GM10847 (cell line): ENCODE results near the gene SCP2.

Source experiments
- POLR2A ChIP-seq: IDR thresholded peaks from 2 replicates; pipeline ENCODE4 v1.6.1; 2011; ENCODE audit not compliant: insufficient read length; ENCODE audit errors: extremely low read depth

The SCP2 gene

DNA sequence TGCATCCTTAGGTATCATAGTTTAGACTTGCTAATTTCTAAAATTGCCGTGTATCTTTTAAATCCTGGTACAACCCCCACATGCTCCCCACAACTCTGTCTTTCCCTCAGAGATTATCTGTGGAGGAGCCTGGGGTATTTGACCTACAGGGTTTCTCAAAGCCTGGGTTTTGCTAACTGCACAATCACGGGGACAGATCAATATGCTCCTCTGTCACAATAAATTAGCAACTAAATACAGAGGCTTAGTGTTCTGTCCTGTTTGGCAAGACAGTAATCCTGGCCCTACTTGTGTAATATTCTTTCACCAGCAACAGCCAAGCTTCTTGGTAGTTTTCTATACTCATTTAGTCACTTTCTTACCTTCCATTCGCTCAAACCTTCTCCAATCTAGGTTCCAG lies 14.1 kb upstream of the SCP2 start:
- no peak for TF ChIP-seq POLR2A

DNA sequence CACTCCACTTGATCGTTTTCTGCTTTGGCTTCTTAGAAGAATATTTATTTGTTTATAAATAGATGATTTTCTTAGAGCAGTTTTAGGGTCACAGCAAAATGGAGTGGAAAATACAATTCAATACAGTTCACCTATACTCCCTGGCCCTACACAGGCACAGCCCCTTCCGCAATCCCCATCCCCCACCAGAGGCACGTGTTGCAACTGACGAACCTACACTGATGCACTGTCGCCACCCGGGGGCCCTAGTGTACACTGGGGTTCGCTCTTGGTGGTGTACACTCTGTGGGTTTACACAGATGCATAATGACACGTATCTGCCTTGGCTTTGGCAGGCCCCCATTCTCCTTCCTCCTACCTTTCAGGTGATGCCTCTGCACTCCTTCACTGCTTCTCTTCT lies 13.5 kb upstream of the SCP2 start:
- TF ChIP-seq POLR2A: no peak

DNA sequence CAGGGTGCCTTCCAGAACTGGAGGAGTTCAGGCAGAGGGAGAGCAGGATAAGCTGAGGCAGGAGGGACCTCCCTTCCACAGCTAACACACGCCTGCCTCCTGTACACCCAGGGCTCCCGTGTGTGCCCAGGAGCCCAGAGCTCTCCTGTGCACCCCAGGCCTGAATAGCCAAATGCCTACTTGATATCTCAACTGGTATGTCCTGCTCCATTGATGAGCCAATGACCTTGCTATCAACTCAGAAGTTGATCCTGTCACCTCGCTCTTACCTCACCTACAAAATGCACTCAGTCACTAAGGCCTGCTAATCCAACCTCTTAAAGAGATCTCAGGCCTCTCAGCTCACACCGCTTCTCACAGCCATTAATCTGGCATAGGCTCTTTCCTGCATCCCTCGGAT lies 12.6 kb upstream of the SCP2 start:
- TF ChIP-seq POLR2A: no peak

DNA sequence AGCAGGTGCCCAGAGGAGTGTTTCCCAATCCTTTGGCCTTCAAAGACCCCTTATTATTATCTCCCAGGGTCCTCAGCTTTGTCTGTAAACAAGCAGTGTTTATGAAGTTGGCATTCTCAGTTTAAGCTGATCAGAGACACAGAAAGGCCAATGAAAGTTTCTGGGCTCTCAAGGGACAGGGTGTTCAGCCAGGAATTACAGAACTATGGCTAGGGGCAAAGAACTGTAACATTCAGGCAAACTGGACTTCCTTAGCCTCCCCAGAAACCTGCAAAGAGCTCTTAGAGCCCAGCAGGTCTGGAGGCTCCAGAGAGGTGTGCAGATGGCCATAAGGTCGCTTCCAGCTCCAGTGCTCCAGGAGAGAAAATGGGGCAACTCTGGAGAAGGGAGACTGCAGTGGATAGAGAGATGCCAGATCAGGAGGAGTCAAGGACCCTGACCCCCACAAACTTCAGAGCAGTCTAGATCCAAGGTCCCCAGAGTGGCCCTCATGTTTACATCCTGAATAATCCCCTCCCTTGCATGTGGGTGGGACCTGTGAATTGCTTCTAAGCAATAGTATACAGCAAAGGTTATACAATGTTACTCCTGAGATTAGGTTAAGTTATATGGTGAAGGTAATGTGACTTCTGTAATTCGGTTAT lies 11.7 kb upstream of the SCP2 start:
- no peak for TF ChIP-seq POLR2A

DNA sequence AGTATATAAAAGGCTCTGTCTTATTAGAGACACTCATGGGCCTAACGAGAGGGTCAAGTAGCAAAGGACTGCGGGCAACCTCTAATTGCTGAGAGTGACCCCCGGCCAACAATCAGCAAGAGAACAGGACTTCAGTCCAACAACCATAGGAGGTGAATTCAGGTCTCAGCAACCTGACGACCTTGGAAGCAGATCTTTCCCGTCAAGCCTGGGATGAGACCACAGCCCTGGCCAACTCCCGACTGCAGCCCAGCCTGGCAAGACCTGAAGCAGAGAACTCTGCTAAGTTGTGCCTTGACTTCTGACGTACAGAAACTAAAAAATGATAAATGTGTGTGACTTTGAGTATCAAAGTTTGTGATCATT lies 11.2 kb upstream of the SCP2 start:
- TF ChIP-seq POLR2A: no peak

DNA sequence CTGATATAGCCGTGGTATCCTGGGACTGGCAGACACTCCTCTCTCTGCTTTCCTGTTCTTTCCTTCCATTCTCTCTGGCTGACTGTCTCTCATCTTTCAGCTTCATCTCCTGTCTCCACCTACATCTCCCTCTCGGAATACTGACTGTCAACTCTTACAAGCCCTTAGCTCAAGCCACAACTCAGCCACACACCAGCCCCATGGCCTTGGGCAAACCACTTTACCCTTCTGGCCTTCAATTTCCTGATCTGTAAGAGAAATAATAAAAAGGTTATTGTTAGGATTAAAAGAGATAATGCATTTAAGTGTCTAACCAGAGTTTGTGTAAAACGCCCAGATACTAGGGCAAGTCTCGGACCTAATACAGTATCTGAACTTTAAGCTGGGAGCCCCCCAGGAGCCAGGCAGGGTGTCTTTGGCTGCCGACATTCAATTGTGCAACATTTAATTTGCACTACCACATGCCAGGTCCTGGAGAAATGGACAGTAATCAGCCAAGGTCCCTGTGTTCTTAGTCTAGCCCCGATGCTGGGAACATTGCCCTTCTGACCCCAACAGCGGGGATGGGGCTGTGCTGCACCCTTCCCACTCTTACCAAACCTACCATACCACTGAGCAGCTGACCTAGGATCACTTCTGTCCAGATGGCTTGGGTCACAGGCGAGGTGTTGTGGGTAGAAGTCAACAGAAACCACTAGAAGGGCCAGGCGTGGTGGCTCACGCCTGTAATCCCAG lies 10.7 kb upstream of the SCP2 start:
- no peak for TF ChIP-seq POLR2A

DNA sequence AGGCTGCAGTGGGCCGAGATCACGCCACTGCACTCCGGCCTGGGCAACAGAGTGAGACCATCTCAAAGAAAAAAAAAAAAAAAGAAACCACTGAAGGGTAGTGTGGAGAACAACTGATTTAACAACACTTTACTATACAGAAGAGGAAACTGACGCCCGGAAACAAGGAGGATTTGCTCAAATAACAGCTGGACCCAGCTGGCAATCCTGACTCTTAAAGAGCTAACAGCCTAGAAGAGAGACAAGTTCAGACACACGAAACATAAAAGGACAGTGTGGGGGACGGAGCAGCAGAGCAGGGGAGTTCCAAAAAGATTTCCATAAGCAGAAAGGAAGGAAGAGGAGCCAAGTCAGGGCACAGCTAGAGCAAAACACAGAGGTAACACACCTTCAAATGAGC lies 9.9 kb upstream of the SCP2 start:
- TF ChIP-seq POLR2A: no peak

DNA sequence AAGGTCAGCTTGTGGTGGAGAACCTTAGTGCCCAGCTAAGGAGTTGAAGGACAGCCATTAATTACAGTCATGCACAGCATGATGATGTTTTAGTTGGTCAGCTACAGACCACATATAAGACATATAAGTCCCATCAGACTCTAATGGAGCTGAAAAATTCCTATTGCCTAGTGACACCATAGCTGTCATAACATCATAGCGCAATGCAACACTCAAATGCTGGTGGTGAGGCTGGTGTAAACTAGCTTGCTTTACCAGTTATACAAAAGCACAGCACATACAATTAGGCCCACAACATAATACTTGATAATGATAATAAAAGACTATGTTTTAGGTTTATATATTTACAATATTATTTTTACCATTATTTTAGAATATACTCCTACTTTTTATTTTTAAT lies 9.5 kb upstream of the SCP2 start:
- no peak for TF ChIP-seq POLR2A

DNA sequence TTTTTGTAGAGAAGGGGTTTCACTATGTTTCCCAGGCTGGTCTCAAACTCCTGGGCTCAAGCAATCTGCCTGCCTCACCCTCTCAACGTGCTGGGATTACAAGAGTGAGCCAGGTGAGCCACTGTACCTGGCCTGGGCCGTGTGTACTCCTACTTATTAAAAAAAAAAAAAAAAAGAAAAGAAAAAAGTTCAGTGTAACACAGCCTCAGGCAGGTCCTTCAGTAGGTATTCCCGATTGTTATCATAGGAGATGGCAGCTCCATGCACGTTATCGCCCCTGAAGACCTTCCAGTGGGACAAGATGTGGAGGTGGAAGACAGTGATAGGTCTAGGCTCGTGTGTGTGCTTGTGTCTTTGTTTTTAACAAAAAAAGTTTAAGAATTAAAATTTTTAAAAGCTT lies 8.9 kb upstream of the SCP2 start:
- no peak for TF ChIP-seq POLR2A

DNA sequence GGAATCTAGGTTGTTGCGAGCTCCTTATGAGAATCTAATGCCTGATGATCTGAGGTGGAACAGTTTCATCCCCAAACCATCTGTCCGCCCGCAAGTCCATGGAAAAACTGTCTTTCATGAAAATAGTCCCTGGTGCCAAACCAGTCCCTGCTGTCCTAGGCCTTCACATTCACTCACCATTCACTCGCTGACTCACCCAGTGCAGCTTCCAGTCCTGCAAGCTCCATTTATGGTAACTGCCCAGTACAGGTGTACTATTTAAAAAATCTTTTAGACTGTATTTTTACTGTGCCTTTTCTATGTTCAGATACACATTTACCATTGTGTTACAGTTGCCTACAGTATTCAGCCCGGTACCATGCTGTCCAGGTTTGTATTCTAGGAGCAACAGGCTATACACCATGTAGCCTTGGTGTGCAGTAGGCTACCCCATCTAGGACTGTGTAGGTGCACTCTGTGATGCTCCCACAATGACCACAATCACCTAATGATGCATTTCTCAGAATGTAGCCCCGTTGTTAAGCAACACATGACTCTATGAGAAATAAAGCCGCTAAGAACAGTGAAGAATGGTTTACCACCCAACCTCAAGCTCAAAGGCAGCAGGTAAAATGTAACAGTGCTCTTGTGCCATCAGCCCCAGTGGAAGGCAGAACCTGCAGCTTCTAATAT lies 7.9 kb upstream of the SCP2 start:
- no peak for TF ChIP-seq POLR2A

DNA sequence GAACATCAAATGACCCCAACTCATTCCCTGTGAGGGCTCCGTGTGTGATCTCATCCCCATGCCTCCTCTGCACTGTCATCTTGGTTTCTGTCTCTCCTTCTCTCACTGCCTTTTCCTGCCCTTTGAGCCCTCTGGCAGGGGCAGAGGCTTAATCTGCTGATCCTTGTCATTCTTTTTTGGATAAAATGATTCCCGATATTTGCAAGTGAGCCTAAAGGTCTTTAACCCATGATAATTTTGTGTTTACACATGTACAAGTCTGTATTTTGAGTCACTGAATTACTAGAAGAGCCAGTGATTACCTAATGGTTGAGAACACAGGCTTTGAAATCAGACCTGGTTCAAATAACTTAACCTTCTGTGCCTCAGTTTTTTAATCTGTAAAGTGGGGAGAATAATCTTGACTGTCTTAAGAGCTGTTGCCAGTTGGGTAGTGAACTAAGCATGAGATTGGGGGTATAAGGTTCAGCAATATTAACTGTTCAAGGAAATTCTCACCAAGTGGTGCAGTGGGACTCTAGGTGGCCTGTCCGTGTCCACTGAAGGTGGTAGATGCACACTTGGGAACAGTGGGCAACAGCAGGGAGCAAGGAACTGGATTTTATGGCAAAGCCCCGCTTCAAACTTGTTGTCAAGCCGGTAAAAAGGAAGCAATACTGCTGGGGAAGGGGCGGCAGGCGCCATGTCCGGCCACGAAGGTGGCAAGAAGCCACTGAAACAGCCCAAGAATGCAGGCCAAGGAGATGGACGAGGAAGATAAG lies 7.2 kb upstream of the SCP2 start:
- TF ChIP-seq POLR2A: no peak

DNA sequence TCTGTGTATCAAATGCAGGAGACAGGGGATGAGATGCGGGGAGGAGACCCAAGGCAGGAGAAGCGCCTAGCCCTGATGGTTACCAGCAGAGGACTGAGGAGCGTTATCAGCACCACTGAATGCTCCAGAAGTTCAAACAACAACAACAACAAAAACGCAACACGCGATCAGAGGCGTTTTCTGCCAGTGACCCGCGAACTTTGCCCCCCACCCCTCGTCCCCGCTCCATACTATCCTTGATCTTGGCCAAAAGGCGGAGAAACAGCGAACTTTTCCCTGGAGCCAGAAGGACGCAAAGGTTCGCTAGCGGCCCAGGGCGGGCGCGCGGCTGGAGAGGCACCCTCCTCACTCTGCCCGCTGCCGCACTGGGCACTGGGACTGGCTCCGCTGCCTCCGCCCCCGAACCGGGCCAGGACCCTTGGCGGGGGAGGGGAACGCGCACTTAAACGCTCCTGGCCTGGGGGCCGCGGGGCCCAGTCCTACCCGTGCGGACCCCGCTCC lies 6.2 kb upstream of the SCP2 start:
- no peak for TF ChIP-seq POLR2A

DNA sequence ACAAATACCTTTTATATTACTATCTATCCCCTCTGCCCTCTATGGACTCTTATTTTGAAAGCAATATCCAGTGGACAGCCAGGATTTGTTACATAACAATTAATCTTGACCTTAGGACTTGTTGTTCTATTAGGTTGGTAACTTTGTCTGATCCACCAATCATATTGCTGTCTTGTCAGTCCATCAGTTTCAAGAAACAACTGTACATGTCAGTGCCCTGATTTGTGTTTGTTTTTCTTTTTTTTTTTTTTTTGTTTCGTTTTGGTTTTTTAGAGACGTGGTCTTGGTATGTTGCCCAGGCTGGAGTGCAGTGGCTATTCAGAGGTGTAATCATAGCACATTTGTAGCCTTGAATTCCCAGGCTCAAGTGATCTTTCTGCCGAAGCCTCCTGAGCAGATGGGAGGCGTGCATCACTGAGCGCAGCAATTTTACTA lies 1.5 kb upstream of the SCP2 start:
- TF ChIP-seq POLR2A: no peak

DNA sequence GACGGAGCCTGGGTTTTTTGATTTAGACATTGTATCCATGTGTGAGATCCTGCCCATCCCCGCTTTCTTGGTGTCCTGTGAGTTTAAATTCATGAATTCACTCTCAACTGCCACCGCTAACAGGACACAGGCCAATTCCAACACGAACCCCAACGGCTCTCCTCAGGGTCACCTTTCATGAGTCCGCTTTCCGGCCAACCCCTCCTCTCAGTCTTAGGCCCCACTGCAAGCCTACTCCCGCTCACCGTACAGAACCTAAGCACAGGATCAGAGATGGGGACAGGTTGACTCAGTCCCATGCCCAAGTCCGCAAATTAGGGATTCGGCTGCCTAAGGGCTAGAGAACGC lies 238 bp upstream of the SCP2 start:
- TF ChIP-seq POLR2A: no peak

DNA sequence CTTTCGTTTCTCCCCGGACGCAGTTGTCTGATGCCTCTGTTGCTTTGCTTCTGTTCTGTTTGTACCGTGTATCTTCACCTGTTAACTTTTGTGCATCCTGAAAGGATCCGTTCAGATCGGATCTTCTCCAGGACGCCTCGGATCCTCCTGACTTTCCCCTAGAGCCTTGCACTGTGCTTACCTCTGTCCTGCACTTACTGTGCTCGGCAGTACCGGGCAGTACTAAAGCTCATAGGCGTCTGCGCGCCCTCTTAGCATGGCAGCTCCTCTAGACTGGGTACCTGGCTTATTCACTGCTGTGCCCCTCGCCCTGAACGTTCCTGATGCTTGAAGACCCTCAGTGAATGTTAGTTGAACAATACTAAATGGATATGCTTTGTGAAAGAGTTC lies 934 bp downstream of the SCP2 start:
- no peak for TF ChIP-seq POLR2A

DNA sequence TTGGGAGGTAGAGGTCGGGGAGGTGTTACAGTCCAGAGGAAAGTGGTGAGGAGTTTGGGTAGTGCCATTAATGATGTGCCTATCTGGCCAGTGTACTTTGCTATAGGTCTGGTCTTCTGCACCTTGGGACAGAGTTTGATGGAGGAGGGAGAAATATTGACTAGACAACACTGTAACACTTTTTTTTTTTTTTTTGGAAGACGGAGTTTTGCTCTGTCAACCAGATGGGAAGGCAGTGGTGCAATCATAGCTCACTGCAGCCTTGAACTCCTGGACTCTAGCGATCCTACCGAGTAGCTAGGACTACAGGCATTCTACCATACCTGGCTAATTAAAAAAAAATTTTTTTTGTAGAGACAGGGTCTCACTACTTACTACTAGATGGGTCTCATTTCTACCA lies 1.9 kb downstream of the SCP2 start:
- no peak for TF ChIP-seq POLR2A
